HG02885 (cell line): ENCODE results near the gene UGT1A4.

Experiments
- ATAC-seq: cut with Tn5 transposase; IDR thresholded peaks from one replicate; pipeline ENCODE4 v1.9.1; 2021; ENCODE audit warnings: mild to moderate bottlenecking; ENCODE audit not compliant: unreplicated experiment, poor library complexity

Gene UGT1A4

DNA sequence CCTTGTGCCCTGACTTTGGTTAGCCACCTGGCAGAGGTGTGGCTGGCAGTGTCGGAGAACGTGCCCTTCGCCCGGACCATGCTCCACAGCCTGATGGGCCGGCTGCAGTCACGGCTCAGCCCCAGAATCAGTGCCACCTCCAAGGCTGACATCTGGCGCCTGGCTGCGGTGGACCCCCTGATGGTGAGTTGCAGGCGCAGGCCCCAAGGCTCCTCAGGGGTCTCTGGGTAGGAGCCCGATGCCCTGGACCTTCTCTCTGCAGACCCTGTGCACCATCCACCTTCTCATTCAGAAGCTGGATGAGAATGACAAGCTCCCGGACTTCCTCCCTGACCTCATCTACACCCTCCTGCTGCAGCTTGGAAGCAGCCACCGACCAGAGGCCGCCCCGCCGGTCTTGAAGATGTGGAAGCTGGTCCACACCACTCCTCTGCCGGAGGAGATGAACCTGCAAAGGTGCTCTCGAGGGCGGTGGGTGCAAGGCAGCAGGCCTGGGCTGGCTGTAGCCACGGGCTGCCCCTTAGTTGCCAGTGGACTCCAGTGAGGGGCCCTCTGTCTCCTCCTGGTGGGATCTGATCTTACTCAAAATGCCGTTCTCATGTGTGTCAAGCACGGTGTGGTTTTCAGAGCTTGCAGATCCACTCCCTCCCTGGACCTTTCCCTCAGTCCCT is 103.7 kb downstream of the UGT1A4 start:
- no peak for ATAC-seq
